K562 (cell line): Measurements from ENCODE around the gene ST6GALNAC3. TPM values are rescaled to one million over a fixed set of nuclear protein-coding genes. Genes with fewer than 3 reads are reported as not detected.

Experiments
- ARID4B ChIP-seq: sonication (generic); formaldehyde crosslinking; IDR thresholded peaks from 2 replicates; pipeline ENCODE4 v1.8.0; 2022; ENCODE audit warnings: mild to moderate bottlenecking, missing genetic modification reagents
- CBFB ChIP-seq: sonication (generic); formaldehyde crosslinking; IDR thresholded peaks from 2 replicates; pipeline ENCODE4 v1.4.0; 2020; ENCODE audit warnings: mild to moderate bottlenecking, missing genetic modification reagents
- CBX2 ChIP-seq: fragments of 200-600 bp; sonication (generic); IDR thresholded peaks from one replicate; pipeline ENCODE4 v1.6.1; 2012; ENCODE audit warnings: mild to moderate bottlenecking, low read length, inconsistent platforms; ENCODE audit not compliant: insufficient read depth, poor library complexity, severe bottlenecking
- E2F8 ChIP-seq: fragments of 450-650 bp; IDR thresholded peaks from 2 replicates; pipeline ENCODE4 v1.7.1; 2018; ENCODE audit warnings: mild to moderate bottlenecking, low read depth; ENCODE audit not compliant: partially characterized antibody
- KDM2B ChIP-seq: fragments of 250-450 bp; sonication (Bioruptor Pico); IDR thresholded peaks from 2 replicates; pipeline ENCODE4 v1.8.0; 2021; ENCODE audit warnings: mild to moderate bottlenecking, moderate library complexity
- REST ChIP-seq, 2 experiments: fragments of 450-650 bp; formaldehyde crosslinking in 1 of 2; IDR thresholded peaks; 2 replicates each; pipeline versions ENCODE4 v1.4.0 to v1.6.1; 2014 to 2020; ENCODE audit warnings: mild to moderate bottlenecking in 2 of 2, borderline replicate concordance in 1 of 2, low read depth in 1 of 2
- TEAD1 ChIP-seq, 2 experiments: fragments of 450-650 bp in 1 of 2; sonication (generic) in 1 of 2; formaldehyde crosslinking; IDR thresholded peaks; 2 replicates each; pipeline versions ENCODE4 v1.4.0 to v1.8.0; 2020 to 2022; ENCODE audit warnings: mild to moderate bottlenecking in 2 of 2, missing genetic modification reagents in 1 of 2
- polyA plus RNA-seq, 8 experiments: library from polyadenylated mRNA; depleted of rRNA in 4 of 8; stranded (reverse) in 5 of 8; unstranded in 3 of 8; fragments of >200 nt; fragmentation: Nextera tagmentation in 2 of 8; fragmentation: Illumina TruSeq in 1 of 8; extraction: Ambion mirVana in 2 of 8; extraction: Trizol in 1 of 8; gene quantifications; 2 replicates each; pipeline versions ENCODE4 v1.2.1 to v1.2.3, GENCODE V29; 2011 to 2014; ENCODE audit warnings: inconsistent platforms in 1 of 8, missing spikeins in 1 of 8
- total RNA-seq, 7 experiments: library from RNA; depleted of rRNA in 6 of 7; stranded (reverse); fragments of >200 nt in 6 of 7; fragmentation: Illumina TruSeq in 2 of 7; extraction: Trizol in 2 of 7; gene quantifications; 2 replicates each; pipeline versions ENCODE4 v1.2.1 to v1.2.3, GENCODE V29; 2011 to 2021; ENCODE audit warnings: low replicate concordance in 1 of 7

Gene ST6GALNAC3
- total and polyA plus RNA-seq, 9 of the 15 experiments (the other 6 are each of a cell fraction or from before 2014, with no cell fraction given) = 0.04 to 0.29 (median 0.18) TPM; not detected in 6

- TF ChIP-seq TEAD1 (CRISPR knock-in tag; IDR thresholded peaks at IDR 0.05) (no peak), CBX2 (no peak), ARID4B (no peak), KDM2B (CRISPR knock-in tag) (no peak), REST (IDR thresholded peaks at IDR 0.05; ENCODE audit: borderline replicate concordance) (no peak), REST (CRISPR knock-in tag; IDR thresholded peaks at IDR 0.05; ENCODE audit: low read depth) (no peak), E2F8 (no peak), CBFB (CRISPR knock-in tag) (no peak)
These were observed 238.8 kb downstream of the ST6GALNAC3 start (continued) for GRCh38 chr1:76313304-76313703.
